K562 (cell line): ENCODE data around the gene KAT7. TPM values are rescaled to one million over a fixed set of nuclear protein-coding genes. Genes with fewer than 3 reads are reported as not detected.

Experiments
- CREB1 ChIP-seq, 2 experiments: sonication (generic) in 1 of 2; formaldehyde crosslinking in 1 of 2; IDR thresholded peaks; 2 replicates each; pipeline versions ENCODE4 v1.6.1 to v1.8.0; 2012 to 2022; ENCODE audit warnings: inconsistent platforms in 1 of 2, mild to moderate bottlenecking in 1 of 2, missing genetic modification reagents in 1 of 2, moderate library complexity in 1 of 2
- ESRRB ChIP-seq: fragments of 250-450 bp; sonication (Bioruptor Pico); IDR thresholded peaks from 2 replicates; pipeline ENCODE4 v1.5.0; 2020; ENCODE audit warnings: mild to moderate bottlenecking, moderate library complexity, borderline replicate concordance
- KDM1A ChIP-seq, 2 experiments: fragments of 450-650 bp; IDR thresholded peaks; 2 replicates each; pipeline ENCODE4 v1.6.1; 2016; ENCODE audit warnings: mild to moderate bottlenecking in 2 of 2
- KLF6 ChIP-seq: fragments of 250-450 bp; sonication (Bioruptor Pico); IDR thresholded peaks from 2 replicates; pipeline ENCODE4 v1.4.0; 2020; ENCODE audit warnings: mild to moderate bottlenecking, moderate library complexity, borderline replicate concordance
- NFE2 ChIP-seq: IDR thresholded peaks from 2 replicates; pipeline ENCODE4 v1.6.1; 2014; ENCODE audit warnings: antibody characterized with exemption, low read depth
- NFYB ChIP-seq: IDR thresholded peaks from 2 replicates; pipeline ENCODE4 v1.6.1; 2011; ENCODE audit warnings: mild to moderate bottlenecking, moderate library complexity; ENCODE audit not compliant: insufficient read length; ENCODE audit errors: extremely low read depth
- PHF8 ChIP-seq: fragments of 200-600 bp; sonication (generic); IDR thresholded peaks from 2 replicates; pipeline ENCODE4 v1.6.1; 2012; ENCODE audit warnings: mixed run types, mild to moderate bottlenecking, inconsistent platforms, low read length, moderate library complexity, borderline replicate concordance
- PRPF4 ChIP-seq: fragments of 200-400 bp; formaldehyde crosslinking; IDR thresholded peaks from one replicate; pipeline ENCODE4 v1.6.1; 2017; ENCODE audit warnings: low read length, low read depth, mild to moderate bottlenecking; ENCODE audit not compliant: insufficient read depth, poor library complexity, severe bottlenecking
- RBM25 ChIP-seq: fragments of 200-400 bp; formaldehyde crosslinking; IDR thresholded peaks from 2 replicates; pipeline ENCODE4 v1.6.1; 2018; ENCODE audit warnings: low read length, low read depth, moderate library complexity; ENCODE audit not compliant: severe bottlenecking
- SREBF1 ChIP-seq: fragments of 150-350 bp; IDR thresholded peaks from 2 replicates; pipeline ENCODE4 v1.6.1; 2014; ENCODE audit warnings: antibody characterized with exemption, low read depth, low read length, borderline replicate concordance
- U2AF2 ChIP-seq: fragments of 200-400 bp; formaldehyde crosslinking; optimal IDR thresholded peaks from 2 replicates; pipeline ENCODE3; 2017; ENCODE audit warnings: low read depth, mild to moderate bottlenecking, low read length
- ZNF146 ChIP-seq: IDR thresholded peaks from one replicate; pipeline ENCODE4 v1.6.1; 2018; ENCODE audit warnings: missing compliant biosample characterization; ENCODE audit not compliant: unreplicated experiment
- polyA plus RNA-seq, 8 experiments: library from polyadenylated mRNA; depleted of rRNA in 4 of 8; stranded (reverse) in 5 of 8; unstranded in 3 of 8; fragments of >200 nt; fragmentation: Nextera tagmentation in 2 of 8; fragmentation: Illumina TruSeq in 1 of 8; extraction: Ambion mirVana in 2 of 8; extraction: Trizol in 1 of 8; gene quantifications; 2 replicates each; pipeline versions ENCODE4 v1.2.1 to v1.2.3, GENCODE V29; 2011 to 2014; ENCODE audit warnings: inconsistent platforms in 1 of 8, missing spikeins in 1 of 8
- total RNA-seq, 7 experiments: library from RNA; depleted of rRNA in 6 of 7; stranded (reverse); fragments of >200 nt in 6 of 7; fragmentation: Illumina TruSeq in 2 of 7; extraction: Trizol in 2 of 7; gene quantifications; 2 replicates each; pipeline versions ENCODE4 v1.2.1 to v1.2.3, GENCODE V29; 2011 to 2021; ENCODE audit warnings: low replicate concordance in 1 of 7
- TF ChIP-seq, protein P1 (sequence below): fragments of 450-650 bp; IDR thresholded peaks from 2 replicates; pipeline ENCODE4 v1.6.1; 2018; ENCODE audit not compliant: partially characterized antibody
- TF ChIP-seq, protein P2 (sequence below): fragments of 250-450 bp; sonication (Bioruptor Pico); IDR thresholded peaks from 2 replicates; pipeline ENCODE4 v1.5.0; 2021
- TF ChIP-seq, protein P3 (sequence below): sonication (generic); formaldehyde crosslinking; IDR thresholded peaks from 2 replicates; pipeline ENCODE4 v1.8.0; 2023; ENCODE audit warnings: missing genetic modification reagents, mild to moderate bottlenecking, borderline replicate concordance

KAT7 gene
- total and polyA plus RNA-seq, 9 of the 15 experiments (the other 6 are each of a cell fraction or from before 2014, with no cell fraction given) = 10.8 to 57.3 (median 34.8) TPM

DNA sequence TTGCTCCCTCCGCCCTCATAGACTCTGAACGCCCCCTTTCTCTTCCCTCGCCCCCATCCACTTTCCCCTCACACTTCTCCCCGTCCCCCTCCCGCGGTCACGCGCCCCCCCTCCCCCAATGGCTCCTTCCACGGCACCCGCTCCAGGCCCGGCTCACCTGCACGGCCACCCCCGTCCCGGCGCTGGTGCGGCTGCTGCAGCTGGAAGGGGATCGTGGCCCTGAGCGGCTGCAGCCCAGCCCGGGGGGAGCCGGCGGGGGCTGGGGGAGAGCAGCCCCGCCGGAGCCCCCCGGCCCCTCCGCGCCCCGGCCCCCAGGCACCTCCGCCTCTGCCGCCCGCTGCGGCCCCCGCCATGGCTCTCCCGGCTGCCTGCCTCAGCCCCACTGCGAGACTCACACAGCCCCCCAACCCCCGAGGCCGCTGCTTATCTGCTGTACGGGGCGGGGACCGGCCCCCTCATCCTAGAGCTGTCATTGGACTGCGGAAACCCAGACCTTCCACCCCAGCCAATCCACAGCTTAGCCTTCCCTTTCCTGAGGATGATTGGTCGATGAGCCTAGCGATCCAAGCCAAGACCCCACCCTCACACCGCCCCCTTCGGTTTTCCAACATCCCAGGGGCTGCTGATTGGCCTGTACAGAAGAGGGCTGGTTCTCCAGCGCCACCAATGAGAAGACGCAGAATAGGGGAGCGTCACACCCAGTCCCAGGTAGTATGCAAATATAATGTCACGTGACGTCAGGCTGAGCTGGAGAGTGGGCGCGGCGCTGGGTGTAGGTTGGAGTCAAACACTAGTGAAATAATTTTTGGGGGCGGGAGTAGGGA lies 24.5 kb upstream of the KAT7 start, which contains the start of gene FAM117A (continued):
- TF ChIP-seq SREBF1 = peak; percentile 71; the same call in 1 of the 2 replicates
- no peak for TF ChIP-seq KLF6 (CRISPR knock-in tag)
- TF ChIP-seq, protein P1, sequence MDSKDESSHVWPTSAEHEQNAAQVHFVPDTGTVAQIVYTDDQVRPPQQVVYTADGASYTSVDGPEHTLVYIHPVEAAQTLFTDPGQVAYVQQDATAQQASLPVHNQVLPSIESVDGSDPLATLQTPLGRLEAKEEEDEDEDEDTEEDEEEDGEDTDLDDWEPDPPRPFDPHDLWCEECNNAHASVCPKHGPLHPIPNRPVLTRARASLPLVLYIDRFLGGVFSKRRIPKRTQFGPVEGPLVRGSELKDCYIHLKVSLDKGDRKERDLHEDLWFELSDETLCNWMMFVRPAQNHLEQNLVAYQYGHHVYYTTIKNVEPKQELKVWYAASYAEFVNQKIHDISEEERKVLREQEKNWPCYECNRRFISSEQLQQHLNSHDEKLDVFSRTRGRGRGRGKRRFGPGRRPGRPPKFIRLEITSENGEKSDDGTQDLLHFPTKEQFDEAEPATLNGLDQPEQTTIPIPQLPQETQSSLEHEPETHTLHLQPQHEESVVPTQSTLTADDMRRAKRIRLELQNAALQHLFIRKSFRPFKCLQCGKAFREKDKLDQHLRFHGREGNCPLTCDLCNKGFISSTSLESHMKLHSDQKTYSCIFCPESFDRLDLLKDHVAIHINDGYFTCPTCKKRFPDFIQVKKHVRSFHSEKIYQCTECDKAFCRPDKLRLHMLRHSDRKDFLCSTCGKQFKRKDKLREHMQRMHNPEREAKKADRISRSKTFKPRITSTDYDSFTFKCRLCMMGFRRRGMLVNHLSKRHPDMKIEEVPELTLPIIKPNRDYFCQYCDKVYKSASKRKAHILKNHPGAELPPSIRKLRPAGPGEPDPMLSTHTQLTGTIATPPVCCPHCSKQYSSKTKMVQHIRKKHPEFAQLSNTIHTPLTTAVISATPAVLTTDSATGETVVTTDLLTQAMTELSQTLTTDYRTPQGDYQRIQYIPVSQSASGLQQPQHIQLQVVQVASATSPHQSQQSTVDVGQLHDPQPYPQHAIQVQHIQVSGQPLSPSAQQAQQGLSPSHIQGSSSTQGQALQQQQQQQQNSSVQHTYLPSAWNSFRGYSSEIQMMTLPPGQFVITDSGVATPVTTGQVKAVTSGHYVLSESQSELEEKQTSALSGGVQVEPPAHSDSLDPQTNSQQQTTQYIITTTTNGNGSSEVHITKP = peak; percentile 22
- TF ChIP-seq, protein P2, sequence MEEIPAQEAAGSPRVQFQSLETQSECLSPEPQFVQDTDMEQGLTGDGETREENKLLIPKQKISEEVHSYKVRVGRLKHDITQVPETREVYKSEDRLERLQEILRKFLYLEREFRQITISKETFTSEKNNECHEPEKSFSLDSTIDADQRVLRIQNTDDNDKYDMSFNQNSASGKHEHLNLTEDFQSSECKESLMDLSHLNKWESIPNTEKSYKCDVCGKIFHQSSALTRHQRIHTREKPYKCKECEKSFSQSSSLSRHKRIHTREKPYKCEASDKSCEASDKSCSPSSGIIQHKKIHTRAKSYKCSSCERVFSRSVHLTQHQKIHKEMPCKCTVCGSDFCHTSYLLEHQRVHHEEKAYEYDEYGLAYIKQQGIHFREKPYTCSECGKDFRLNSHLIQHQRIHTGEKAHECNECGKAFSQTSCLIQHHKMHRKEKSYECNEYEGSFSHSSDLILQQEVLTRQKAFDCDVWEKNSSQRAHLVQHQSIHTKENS = no peak
- TF ChIP-seq PRPF4 = no peak
- TF ChIP-seq NFYB = peak; percentile 94
- TF ChIP-seq U2AF2 = no peak
- TF ChIP-seq, protein P3, sequence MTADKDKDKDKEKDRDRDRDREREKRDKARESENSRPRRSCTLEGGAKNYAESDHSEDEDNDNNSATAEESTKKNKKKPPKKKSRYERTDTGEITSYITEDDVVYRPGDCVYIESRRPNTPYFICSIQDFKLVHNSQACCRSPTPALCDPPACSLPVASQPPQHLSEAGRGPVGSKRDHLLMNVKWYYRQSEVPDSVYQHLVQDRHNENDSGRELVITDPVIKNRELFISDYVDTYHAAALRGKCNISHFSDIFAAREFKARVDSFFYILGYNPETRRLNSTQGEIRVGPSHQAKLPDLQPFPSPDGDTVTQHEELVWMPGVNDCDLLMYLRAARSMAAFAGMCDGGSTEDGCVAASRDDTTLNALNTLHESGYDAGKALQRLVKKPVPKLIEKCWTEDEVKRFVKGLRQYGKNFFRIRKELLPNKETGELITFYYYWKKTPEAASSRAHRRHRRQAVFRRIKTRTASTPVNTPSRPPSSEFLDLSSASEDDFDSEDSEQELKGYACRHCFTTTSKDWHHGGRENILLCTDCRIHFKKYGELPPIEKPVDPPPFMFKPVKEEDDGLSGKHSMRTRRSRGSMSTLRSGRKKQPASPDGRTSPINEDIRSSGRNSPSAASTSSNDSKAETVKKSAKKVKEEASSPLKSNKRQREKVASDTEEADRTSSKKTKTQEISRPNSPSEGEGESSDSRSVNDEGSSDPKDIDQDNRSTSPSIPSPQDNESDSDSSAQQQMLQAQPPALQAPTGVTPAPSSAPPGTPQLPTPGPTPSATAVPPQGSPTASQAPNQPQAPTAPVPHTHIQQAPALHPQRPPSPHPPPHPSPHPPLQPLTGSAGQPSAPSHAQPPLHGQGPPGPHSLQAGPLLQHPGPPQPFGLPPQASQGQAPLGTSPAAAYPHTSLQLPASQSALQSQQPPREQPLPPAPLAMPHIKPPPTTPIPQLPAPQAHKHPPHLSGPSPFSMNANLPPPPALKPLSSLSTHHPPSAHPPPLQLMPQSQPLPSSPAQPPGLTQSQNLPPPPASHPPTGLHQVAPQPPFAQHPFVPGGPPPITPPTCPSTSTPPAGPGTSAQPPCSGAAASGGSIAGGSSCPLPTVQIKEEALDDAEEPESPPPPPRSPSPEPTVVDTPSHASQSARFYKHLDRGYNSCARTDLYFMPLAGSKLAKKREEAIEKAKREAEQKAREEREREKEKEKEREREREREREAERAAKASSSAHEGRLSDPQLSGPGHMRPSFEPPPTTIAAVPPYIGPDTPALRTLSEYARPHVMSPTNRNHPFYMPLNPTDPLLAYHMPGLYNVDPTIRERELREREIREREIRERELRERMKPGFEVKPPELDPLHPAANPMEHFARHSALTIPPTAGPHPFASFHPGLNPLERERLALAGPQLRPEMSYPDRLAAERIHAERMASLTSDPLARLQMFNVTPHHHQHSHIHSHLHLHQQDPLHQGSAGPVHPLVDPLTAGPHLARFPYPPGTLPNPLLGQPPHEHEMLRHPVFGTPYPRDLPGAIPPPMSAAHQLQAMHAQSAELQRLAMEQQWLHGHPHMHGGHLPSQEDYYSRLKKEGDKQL (CRISPR knock-in tag) = no peak
- no peak for TF ChIP-seq ESRRB (CRISPR knock-in tag)
- peak; percentile 48; the same call in 1 of the 2 replicates for TF ChIP-seq CREB1 (IDR thresholded peaks at IDR 0.05)
- TF ChIP-seq CREB1 (CRISPR knock-in tag; IDR thresholded peaks at IDR 0.05) = peak; percentile 73; the same call in 1 of the 2 replicates
- TF ChIP-seq RBM25 = peak; percentile 93
- TF ChIP-seq ZNF146 (CRISPR knock-in tag) = no peak
- TF ChIP-seq NFE2 = no peak
- peak; percentile 39; the same call in 1 of the 2 replicates for TF ChIP-seq PHF8
- TF ChIP-seq KDM1A (IDR thresholded peaks at IDR 0.05) = no peak
